GM23338 (cell line): ENCODE measurements around the gene DAPK1. TPM values are rescaled to one million over a fixed set of nuclear protein-coding genes. Genes with fewer than 3 reads are reported as not detected.

ENCODE experiments used
- ATAC-seq: fragments of 200-7000 bp; cut with Tn5 transposase; 3 replicates; pipeline ENCODE4 v1.9.1; 2020
- DNase-seq: peaks from one replicate; pipeline ENCODE4 v3.0.0-alpha.2; 2015; ENCODE audit warnings: low spot score
- H2AFZ ChIP-seq: fragments of 200-600 bp; sonication (generic); 2 replicates; pipeline ENCODE4 v1.8.0; 2016; ENCODE audit warnings: antibody characterized with exemption, mild to moderate bottlenecking, moderate library complexity
- H3F3A ChIP-seq: fragments of 200-600 bp; sonication (generic); replicated peaks from 2 replicates; pipeline ENCODE4 v1.8.0; 2017; ENCODE audit warnings: antibody characterized with exemption, mixed run types, low read depth
- H3K27ac ChIP-seq: fragments of 200-600 bp; sonication (generic); 2 replicates; pipeline ENCODE4 v1.6.1; 2016; ENCODE audit warnings: low read depth
- H3K27me3 ChIP-seq: fragments of 200-600 bp; sonication (generic); 2 replicates; pipeline ENCODE4 v1.8.0; 2016; ENCODE audit warnings: mild to moderate bottlenecking, mixed run types, moderate library complexity; ENCODE audit not compliant: insufficient read depth
- H3K36me3 ChIP-seq: fragments of 200-600 bp; sonication (generic); 2 replicates; pipeline ENCODE4 v1.8.0; 2016; ENCODE audit warnings: mild to moderate bottlenecking; ENCODE audit not compliant: insufficient read depth
- H3K4me1 ChIP-seq: fragments of 200-600 bp; sonication (generic); 2 replicates; pipeline ENCODE4 v1.8.0; 2016; ENCODE audit warnings: mild to moderate bottlenecking, moderate library complexity; ENCODE audit not compliant: insufficient read depth
- H3K4me2 ChIP-seq: fragments of 200-600 bp; sonication (generic); 2 replicates; pipeline ENCODE4 v1.7.1; 2017; ENCODE audit warnings: mixed run types
- H3K4me3 ChIP-seq: fragments of 200-600 bp; sonication (generic); 2 replicates; pipeline ENCODE4 v1.6.1; 2016; ENCODE audit warnings: mixed run types
- H3K79me2 ChIP-seq: fragments of 200-600 bp; sonication (generic); replicated peaks from 2 replicates; pipeline ENCODE4 v1.8.0; 2017; ENCODE audit warnings: mild to moderate bottlenecking; ENCODE audit not compliant: insufficient read depth
- H3K9me2 ChIP-seq: fragments of 200-600 bp; sonication (generic); 2 replicates; pipeline ENCODE4 v1.8.0; 2017; ENCODE audit not compliant: insufficient read depth
- H4K20me1 ChIP-seq: fragments of 200-600 bp; sonication (generic); replicated peaks from 2 replicates; pipeline ENCODE4 v1.8.0; 2017; ENCODE audit warnings: mild to moderate bottlenecking; ENCODE audit not compliant: insufficient read depth
- H3K27ac Mint-ChIP-seq: 2 replicates; pipeline ENCODE4 v1.8.0; 2020; ENCODE audit warnings: inconsistent platforms, mild to moderate bottlenecking, moderate library complexity, mixed read lengths
- H3K27me3 Mint-ChIP-seq: 3 replicates; pipeline ENCODE4 v1.8.0; 2022; ENCODE audit warnings: low read depth, mild to moderate bottlenecking, moderate library complexity, mixed read lengths, inconsistent platforms; ENCODE audit not compliant: insufficient read depth, poor library complexity
- H3K36me3 Mint-ChIP-seq: 3 replicates; pipeline ENCODE4 v1.8.0; 2021; ENCODE audit warnings: low read depth, mild to moderate bottlenecking, inconsistent platforms, moderate library complexity, mixed read lengths
- H3K4me1 Mint-ChIP-seq: 3 replicates; pipeline ENCODE4 v1.8.0; 2020; ENCODE audit warnings: mild to moderate bottlenecking, inconsistent platforms, mixed read lengths
- H3K4me3 Mint-ChIP-seq: 3 replicates; pipeline ENCODE4 v1.8.0; 2021; ENCODE audit warnings: moderate library complexity, mild to moderate bottlenecking, inconsistent platforms, mixed read lengths
- H3K9me3 Mint-ChIP-seq: 3 replicates; pipeline ENCODE4 v1.8.0; 2020; ENCODE audit warnings: moderate library complexity, mild to moderate bottlenecking, inconsistent platforms, mixed read lengths
- CREB1 ChIP-seq: fragments of 250-450 bp; sonication (Bioruptor Pico); IDR thresholded peaks from 2 replicates; pipeline ENCODE4 v1.5.0; 2020; ENCODE audit warnings: low read depth, mild to moderate bottlenecking, moderate library complexity
- ETS1 ChIP-seq: IDR thresholded peaks from 2 replicates; pipeline ENCODE4 v1.6.1; 2016; ENCODE audit warnings: antibody characterized with exemption
- EZH2phosphoT487 ChIP-seq: fragments of 200-600 bp; sonication (generic); IDR thresholded peaks from one replicate; pipeline ENCODE4 v1.8.1; 2018; ENCODE audit warnings: antibody characterized with exemption; ENCODE audit not compliant: unreplicated experiment
- JUNB ChIP-seq: IDR thresholded peaks from one replicate; pipeline ENCODE4 v1.6.1; 2016; ENCODE audit warnings: antibody characterized with exemption; ENCODE audit not compliant: unreplicated experiment
- NANOG ChIP-seq: IDR thresholded peaks from 2 replicates; pipeline ENCODE4 v1.6.1; 2016; ENCODE audit warnings: antibody characterized with exemption, borderline replicate concordance
- POLR2AphosphoS5 ChIP-seq: IDR thresholded peaks from 2 replicates; pipeline ENCODE4 v1.6.1; 2016; ENCODE audit warnings: antibody characterized with exemption, low read depth
- STAT1 ChIP-seq: IDR thresholded peaks from one replicate; pipeline ENCODE4 v1.6.1; 2016; ENCODE audit warnings: antibody characterized with exemption; ENCODE audit not compliant: unreplicated experiment
- ZNF331 ChIP-seq: fragments of 250-450 bp; sonication (Bioruptor Pico); IDR thresholded peaks from 2 replicates; pipeline ENCODE4 v1.5.0; 2020; ENCODE audit warnings: low read depth, mild to moderate bottlenecking, moderate library complexity
- ZNF462 ChIP-seq: fragments of 250-450 bp; sonication (Bioruptor Pico); IDR thresholded peaks from 2 replicates; pipeline ENCODE4 v1.5.0; 2020; ENCODE audit warnings: mild to moderate bottlenecking, moderate library complexity
- polyA plus RNA-seq: library from polyadenylated mRNA; unstranded; fragments of >200 nt; fragmentation: Nextera tagmentation; extraction: Ambion mirVana; gene quantifications from 2 replicates; pipeline ENCODE4 v1.2.1, GENCODE V29; 2016
- total RNA-seq: library from RNA; depleted of rRNA; stranded (reverse); fragments of >200 nt; shearing (Covaris generic); gene quantifications from 2 replicates; pipeline ENCODE4 v1.2.3, GENCODE V29; 2014
- TF ChIP-seq, protein P1 (sequence below): IDR thresholded peaks from one replicate; pipeline ENCODE4 v1.6.1; 2018; ENCODE audit warnings: antibody characterized with exemption; ENCODE audit not compliant: unreplicated experiment

Gene DAPK1
- total and polyA plus RNA-seq, 2 experiments from 2014 or later = 37.0 to 134 TPM

GRCh38 chr9:87534036-87534435, 36.4 kb downstream of the DAPK1 start:
- Mint-ChIP-seq H3K4me1 (peaks cover 70% of the 10 kb centered on the region), H3K27ac (no peak overlapping the region), H3K9me3 (no peaks in the 10 kb centered on the region), H3K36me3 (no peaks in the 10 kb centered on the region), H3K4me3 (no peak overlapping the region), H3K27me3 (peaks cover 6% of the 10 kb centered on the region)
- no peak overlapping the region for H2AFZ ChIP-seq
- H3K4me3 ChIP-seq = no peak overlapping the region
- no peaks in the 10 kb centered on the region; the same call in 1 of the 2 replicates for H3F3A ChIP-seq
- no peak overlapping the region for H3K4me2 ChIP-seq
- H3K79me2 ChIP-seq = peaks cover 92% of the 10 kb centered on the region
- DNase-seq (no peak), ATAC-seq (no peak)
- H3K27me3 ChIP-seq = no peaks in the 10 kb centered on the region
- 0 out of 2 replicates have a peak, but pooled peaks cover 3% of the 10 kb centered on the region for H3K36me3 ChIP-seq
- TF ChIP-seq NANOG (no peak), ZNF331 (CRISPR knock-in tag) (no peak), ETS1 (no peak), POLR2AphosphoS5 (no peak), JUNB (no peak), EZH2phosphoT487 (no peak), STAT1 (no peak), ZNF462 (CRISPR knock-in tag) (no peak), CREB1 (CRISPR knock-in tag) (no peak)
- TF ChIP-seq, protein P1, sequence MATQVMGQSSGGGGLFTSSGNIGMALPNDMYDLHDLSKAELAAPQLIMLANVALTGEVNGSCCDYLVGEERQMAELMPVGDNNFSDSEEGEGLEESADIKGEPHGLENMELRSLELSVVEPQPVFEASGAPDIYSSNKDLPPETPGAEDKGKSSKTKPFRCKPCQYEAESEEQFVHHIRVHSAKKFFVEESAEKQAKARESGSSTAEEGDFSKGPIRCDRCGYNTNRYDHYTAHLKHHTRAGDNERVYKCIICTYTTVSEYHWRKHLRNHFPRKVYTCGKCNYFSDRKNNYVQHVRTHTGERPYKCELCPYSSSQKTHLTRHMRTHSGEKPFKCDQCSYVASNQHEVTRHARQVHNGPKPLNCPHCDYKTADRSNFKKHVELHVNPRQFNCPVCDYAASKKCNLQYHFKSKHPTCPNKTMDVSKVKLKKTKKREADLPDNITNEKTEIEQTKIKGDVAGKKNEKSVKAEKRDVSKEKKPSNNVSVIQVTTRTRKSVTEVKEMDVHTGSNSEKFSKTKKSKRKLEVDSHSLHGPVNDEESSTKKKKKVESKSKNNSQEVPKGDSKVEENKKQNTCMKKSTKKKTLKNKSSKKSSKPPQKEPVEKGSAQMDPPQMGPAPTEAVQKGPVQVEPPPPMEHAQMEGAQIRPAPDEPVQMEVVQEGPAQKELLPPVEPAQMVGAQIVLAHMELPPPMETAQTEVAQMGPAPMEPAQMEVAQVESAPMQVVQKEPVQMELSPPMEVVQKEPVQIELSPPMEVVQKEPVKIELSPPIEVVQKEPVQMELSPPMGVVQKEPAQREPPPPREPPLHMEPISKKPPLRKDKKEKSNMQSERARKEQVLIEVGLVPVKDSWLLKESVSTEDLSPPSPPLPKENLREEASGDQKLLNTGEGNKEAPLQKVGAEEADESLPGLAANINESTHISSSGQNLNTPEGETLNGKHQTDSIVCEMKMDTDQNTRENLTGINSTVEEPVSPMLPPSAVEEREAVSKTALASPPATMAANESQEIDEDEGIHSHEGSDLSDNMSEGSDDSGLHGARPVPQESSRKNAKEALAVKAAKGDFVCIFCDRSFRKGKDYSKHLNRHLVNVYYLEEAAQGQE = no peak
- H3K9me2 ChIP-seq = no peaks in the 10 kb centered on the region
- peaks cover 43% of the 10 kb centered on the region for H3K4me1 ChIP-seq
- H3K27ac ChIP-seq = no peak overlapping the region
- peaks cover 51% of the 10 kb centered on the region for H4K20me1 ChIP-seq
